Spinal cord (tissue), 10 donors: ENCODE results near the gene FNDC3B. TPM values are rescaled to one million over a fixed set of nuclear protein-coding genes. Genes with fewer than 3 reads are reported as not detected.

Experiments used
- DNase-seq, 6 donors: peaks; one replicate each; pipeline versions ENCODE4 v3.0.0 to v3.0.0-alpha.2; 2013 to 2015; ENCODE audit warnings: low spot score in 6 of 6, low read depth in 4 of 6
- H3K27ac ChIP-seq: one replicate; pipeline ENCODE4 v1.5.1; 2013; ENCODE audit warnings: low read depth, low read length, control low read depth
- H3K27me3 ChIP-seq: one replicate; pipeline ENCODE4 v1.6.1; 2013; ENCODE audit warnings: low read length; ENCODE audit not compliant: control insufficient read depth, insufficient read depth
- H3K36me3 ChIP-seq: one replicate; pipeline ENCODE4 v1.6.1; 2013; ENCODE audit warnings: low read length; ENCODE audit not compliant: control insufficient read depth, insufficient read depth
- H3K4me1 ChIP-seq: one replicate; pipeline ENCODE4 v1.6.1; 2013; ENCODE audit warnings: low read length; ENCODE audit not compliant: control insufficient read depth, insufficient read depth
- H3K4me3 ChIP-seq: one replicate; pipeline ENCODE4 v1.5.1; 2013; ENCODE audit warnings: low read depth, low read length, control low read depth
- H3K9me3 ChIP-seq: one replicate; pipeline ENCODE4 v1.6.1; 2013; ENCODE audit warnings: low read length; ENCODE audit not compliant: control insufficient read depth, insufficient read depth
- WGBS: methylation state at CpG from one replicate; pipeline ENCODE4 v1.1.5; 2013; ENCODE audit warnings: missing lambda C conversion rate; ENCODE audit not compliant: insufficient coverage; 5-methylcytosine and 5-hydroxymethylcytosine counted together
- polyA plus RNA-seq, 2 donors: library from polyadenylated mRNA; unstranded; fragments of 120-200 nt; gene quantifications; one replicate each; pipeline ENCODE4 v1.2.1, GENCODE V29; 2013; ENCODE audit not compliant: insufficient read length in 2 of 2
- total RNA-seq, 2 donors: library from RNA; depleted of rRNA in 1 of 2; stranded (reverse); fragments of 120-200 nt in 1 of 2; fragments of >200 nt in 1 of 2; gene quantifications; one replicate each; pipeline versions ENCODE4 v1.2.3 to v1.2.4, GENCODE V29; 2013 to 2014
- donor health status: healthy.

The FNDC3B gene
- total and polyA plus RNA-seq, 4 donors: 14.9 to 66.8 (median 40.0) TPM

DNA sequence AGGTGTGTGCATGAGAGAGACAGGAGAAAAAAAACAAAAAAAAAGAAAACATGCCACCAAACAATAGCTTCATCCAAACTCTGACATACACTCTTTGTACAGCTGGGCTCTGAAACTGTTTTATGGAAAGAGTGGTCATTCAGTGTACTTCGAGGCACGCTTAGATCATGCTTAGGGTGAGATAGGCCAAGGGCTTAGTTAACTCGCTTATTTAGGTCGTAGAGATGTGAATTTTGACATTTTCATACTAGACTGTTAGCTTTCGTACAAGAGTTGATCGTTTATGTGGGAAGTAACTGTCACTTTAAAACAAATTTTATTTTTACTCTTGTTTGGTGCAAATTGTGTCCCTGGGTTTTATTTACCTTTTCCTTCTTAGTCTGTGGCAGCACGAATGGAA is 242.5 kb downstream of the FNDC3B start:
- peaks cover 3% of the 10 kb centered on the region for H3K4me1 ChIP-seq
- no peak overlapping the region for H3K4me3 ChIP-seq
- no peaks in the 10 kb centered on the region for H3K27me3 ChIP-seq
- no CpG with 5 or more reads among the region's 7 CpGs for WGBS
- no peaks in the 10 kb centered on the region for H3K9me3 ChIP-seq
- H3K36me3 ChIP-seq: no peaks in the 10 kb centered on the region
- H3K27ac ChIP-seq: no peak overlapping the region
- DNase-seq: no peak

GRCh38 chr3:172282850-172283249 is 243.5 kb downstream of the FNDC3B start:
- peaks cover 3% of the 10 kb centered on the region for H3K4me1 ChIP-seq
- 100% methylated on average over 2 of the region's 3 CpGs for WGBS

GRCh38 chr3:172283841-172284357 is 244.5 kb downstream of the FNDC3B start:
- H3K27me3 ChIP-seq: no peaks in the 10 kb centered on the region
- no peak overlapping the region for H3K27ac ChIP-seq
- no peak overlapping the region for H3K4me3 ChIP-seq
- DNase-seq: no peak
- H3K9me3 ChIP-seq: no peaks in the 10 kb centered on the region
- peaks cover 3% of the 10 kb centered on the region for H3K4me1 ChIP-seq
- no peaks in the 10 kb centered on the region for H3K36me3 ChIP-seq
- WGBS: no CpG with 5 or more reads among the region's 5 CpGs

More at GRCh38 chr3:172282850-172283249, 243.5 kb downstream of the FNDC3B start:
- H3K9me3 ChIP-seq: no peaks in the 10 kb centered on the region
- H3K4me3 ChIP-seq: no peak overlapping the region
- no peaks in the 10 kb centered on the region for H3K27me3 ChIP-seq
- no peaks in the 10 kb centered on the region for H3K36me3 ChIP-seq
- DNase-seq: no peak
- H3K27ac ChIP-seq: no peak overlapping the region

DNA sequence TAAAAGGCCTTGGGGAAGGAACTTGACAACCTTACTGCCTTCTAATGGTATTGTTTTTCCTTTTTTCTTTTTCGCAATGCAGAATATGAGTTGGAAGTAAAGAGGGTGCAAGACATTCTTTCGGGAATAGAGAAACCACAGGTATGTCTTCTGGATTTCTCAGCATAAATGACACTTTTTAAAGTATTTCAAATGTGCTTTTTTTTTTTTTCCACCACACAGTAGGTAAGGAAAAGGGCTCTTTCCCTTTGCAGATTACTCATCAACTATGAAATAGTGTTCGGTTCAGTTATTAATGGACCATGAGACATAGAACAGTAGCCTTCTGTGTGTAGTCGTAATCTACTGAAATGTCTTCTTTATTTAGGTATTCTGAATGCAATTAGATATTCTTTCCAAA is 246.5 kb downstream of the FNDC3B start:
- Histone ChIP-seq H3K4me1 (no peaks in the 10 kb centered on the region), H3K36me3 (no peaks in the 10 kb centered on the region), H3K27ac (no peak overlapping the region), H3K27me3 (no peaks in the 10 kb centered on the region), H3K9me3 (no peaks in the 10 kb centered on the region), H3K4me3 (no peak overlapping the region)
- no peak for DNase-seq
- no CpG with 5 or more reads among the region's 4 CpGs for WGBS

GRCh38 chr3:172286548-172287148 is 247.3 kb downstream of the FNDC3B start:
- Histone ChIP-seq H3K27me3 (no peaks in the 10 kb centered on the region), H3K4me3 (no peak overlapping the region), H3K36me3 (no peaks in the 10 kb centered on the region), H3K9me3 (no peaks in the 10 kb centered on the region), H3K4me1 (no peaks in the 10 kb centered on the region), H3K27ac (no peak overlapping the region)
- no peak for DNase-seq
- 92% methylated on average over 3 of the region's 3 CpGs for WGBS

DNA sequence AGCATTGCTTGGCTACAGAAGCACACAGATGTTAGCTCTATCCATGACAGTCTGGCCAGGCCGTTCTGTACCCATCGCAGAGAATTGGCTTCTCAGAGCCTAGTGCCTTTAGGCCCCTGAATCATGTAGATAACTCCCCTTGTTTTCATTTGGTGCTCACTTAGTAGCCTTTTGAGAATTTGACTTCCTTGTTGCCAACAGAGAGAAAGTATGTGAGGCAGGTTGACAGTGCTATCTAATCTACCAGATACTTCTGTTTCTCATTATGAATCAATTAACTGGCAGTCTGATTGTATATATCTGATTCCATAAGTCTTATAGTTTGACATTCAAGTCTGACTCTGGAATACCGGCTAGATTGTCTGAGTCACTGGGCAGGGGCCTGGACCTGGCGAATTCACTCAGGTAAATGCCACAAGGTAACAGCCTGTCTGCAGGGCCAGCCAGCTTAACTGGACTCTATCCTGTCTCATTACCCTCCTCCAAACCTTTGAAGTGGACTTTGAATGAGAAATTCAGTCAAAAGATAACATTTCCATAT is 248.6 kb downstream of the FNDC3B start:
- H3K9me3 ChIP-seq: no peaks in the 10 kb centered on the region
- H3K4me3 ChIP-seq: no peak overlapping the region
- no peak for DNase-seq
- H3K36me3 ChIP-seq: no peaks in the 10 kb centered on the region
- no peaks in the 10 kb centered on the region for H3K27me3 ChIP-seq
- H3K27ac ChIP-seq: no peak overlapping the region
- no peaks in the 10 kb centered on the region for H3K4me1 ChIP-seq
- 85% methylated on average over 3 of the region's 4 CpGs for WGBS

- Histone ChIP-seq H3K9me3 (no peaks in the 10 kb centered on the region), H3K27ac (no peak overlapping the region), H3K36me3 (no peaks in the 10 kb centered on the region), H3K4me1 (no peaks in the 10 kb centered on the region), H3K4me3 (no peak overlapping the region), H3K27me3 (no peaks in the 10 kb centered on the region)
- WGBS: 100% methylated on average over 2 of the region's 4 CpGs
- no peak for DNase-seq
Observed at GRCh38 chr3:172288651-172289050, 249.3 kb downstream of the FNDC3B start.

DNA sequence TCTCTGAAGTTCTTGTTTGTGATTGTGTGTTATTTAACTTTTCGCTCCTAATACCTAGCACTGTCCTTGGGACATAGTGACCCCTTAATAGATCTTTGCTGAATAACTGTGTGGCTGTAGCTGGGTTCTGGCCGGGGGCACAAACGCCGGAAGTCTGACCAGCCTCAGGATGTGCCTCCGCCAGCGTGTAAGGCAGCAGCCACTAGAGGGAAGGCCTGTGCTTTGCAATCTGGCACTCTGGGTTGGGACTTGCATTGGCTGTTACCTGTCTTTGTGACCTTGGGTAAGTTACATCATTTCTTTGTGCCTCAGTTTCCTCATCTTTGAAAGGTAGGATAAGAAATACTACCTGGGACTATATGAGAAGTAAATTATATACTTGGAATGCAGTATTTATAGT is 250.2 kb downstream of the FNDC3B start:
- Histone ChIP-seq H3K27me3 (no peaks in the 10 kb centered on the region), H3K27ac (no peak overlapping the region), H3K4me1 (no peaks in the 10 kb centered on the region), H3K9me3 (no peaks in the 10 kb centered on the region), H3K36me3 (no peaks in the 10 kb centered on the region), H3K4me3 (no peak overlapping the region)
- DNase-seq: no peak
- 89% methylated on average over 5 of the region's 6 CpGs for WGBS

- no peak for DNase-seq
- no peaks in the 10 kb centered on the region for H3K27me3 ChIP-seq
- H3K36me3 ChIP-seq: no peaks in the 10 kb centered on the region
- no peak overlapping the region for H3K27ac ChIP-seq
- H3K4me1 ChIP-seq: no peaks in the 10 kb centered on the region
- H3K9me3 ChIP-seq: no peaks in the 10 kb centered on the region
- no peak overlapping the region for H3K4me3 ChIP-seq
- 73% methylated on average over 5 of the region's 7 CpGs for WGBS
Observed at GRCh38 chr3:172290457-172290856, 251.1 kb downstream of the FNDC3B start.

DNA sequence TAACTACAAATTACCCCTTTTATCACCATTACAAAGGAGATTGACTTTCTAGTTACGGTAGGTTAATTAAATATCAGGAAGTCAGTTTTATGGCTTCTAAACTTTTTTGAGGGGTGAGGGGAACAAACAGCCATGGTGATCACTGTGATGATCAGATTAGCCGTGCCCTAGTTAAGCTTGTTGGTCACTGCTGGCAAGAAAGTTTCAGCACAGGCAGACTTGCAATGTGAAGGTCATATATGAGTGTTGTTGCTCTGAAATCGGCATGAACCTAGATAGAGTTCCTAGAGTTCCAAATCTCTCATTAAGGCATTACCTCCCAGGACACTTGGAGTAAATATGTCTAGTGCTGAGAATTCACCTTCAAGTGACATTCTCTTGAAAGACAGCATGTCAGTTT is 252.3 kb downstream of the FNDC3B start:
- WGBS: 62% methylated on average over 2 of the region's 3 CpGs
- Histone ChIP-seq H3K36me3 (no peaks in the 10 kb centered on the region), H3K4me3 (no peak overlapping the region), H3K27me3 (no peaks in the 10 kb centered on the region), H3K9me3 (no peaks in the 10 kb centered on the region), H3K4me1 (no peaks in the 10 kb centered on the region), H3K27ac (no peak overlapping the region)
- no peak for DNase-seq
